NCI-H2029 treated with DMSO at 0.1 percent for 48 hours (cell line): ENCODE data around the gene RPL37A.
A peak's percentile ranks its signal among the peaks of the same experiment; 100 is the strongest.

Experiments used
- DNase-seq: peaks from one replicate; lab custom pipeline; 2025; lab: John Stamatoyannopoulos, UW

The RPL37A gene

DNA sequence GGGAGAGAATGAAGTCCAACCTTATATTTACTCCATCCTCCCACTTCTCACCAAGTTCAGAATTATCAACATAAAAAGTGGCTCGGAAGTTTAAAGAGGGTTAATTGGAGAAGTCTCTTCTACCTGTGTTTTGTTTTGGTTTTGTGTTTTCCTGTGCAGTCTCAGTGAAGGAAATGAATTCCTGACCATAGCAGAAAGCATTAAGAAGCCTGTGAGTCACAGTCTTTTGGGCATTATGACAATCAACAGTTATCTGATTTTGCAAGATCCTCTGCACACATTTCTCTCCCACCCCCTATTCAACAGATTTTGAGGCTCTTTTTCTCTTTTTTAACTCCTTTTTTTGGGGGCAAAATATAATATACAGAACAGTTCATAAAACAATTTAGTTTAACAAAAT, 8.6 kb upstream of the RPL37A start:
- no peak for DNase-seq

DNA sequence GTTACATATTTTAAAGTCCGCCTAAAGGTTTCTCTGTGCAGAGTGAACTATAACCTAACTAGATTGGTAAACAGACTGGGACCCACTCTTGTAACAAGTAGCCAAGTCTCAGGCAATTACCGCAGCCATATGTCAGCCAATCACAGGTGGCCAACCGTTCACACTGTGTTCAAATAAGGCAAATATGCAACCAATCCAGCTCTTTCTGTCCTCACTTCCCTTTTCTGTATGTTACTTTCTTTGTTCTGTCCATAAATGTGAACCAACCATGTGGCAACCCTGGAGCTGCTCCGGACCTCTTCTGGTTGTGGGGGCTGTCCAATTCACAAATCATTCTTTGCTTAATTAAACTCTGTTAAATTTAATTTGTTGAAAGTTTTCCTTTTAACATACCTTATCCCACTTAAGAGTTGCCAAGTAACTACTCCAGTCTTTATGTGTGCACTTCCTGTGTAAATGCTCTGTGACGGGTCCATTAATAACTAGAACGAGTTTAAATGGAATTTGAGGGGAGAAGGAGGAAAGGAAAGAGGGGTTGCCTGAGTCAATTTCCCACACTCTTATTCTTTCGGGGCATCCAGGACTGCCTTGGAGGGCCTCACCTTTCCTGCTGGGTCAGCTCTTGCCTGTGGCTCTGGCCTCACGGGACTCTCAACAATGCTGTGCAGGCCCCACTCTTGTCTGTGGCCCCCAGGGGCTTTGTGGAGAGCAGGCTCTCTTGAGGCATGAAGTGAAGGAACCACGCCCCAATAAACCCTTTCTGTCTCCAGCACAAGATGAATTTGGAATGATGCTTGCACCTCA, 6.6 kb upstream of the RPL37A start:
- DNase-seq = no peak

DNA sequence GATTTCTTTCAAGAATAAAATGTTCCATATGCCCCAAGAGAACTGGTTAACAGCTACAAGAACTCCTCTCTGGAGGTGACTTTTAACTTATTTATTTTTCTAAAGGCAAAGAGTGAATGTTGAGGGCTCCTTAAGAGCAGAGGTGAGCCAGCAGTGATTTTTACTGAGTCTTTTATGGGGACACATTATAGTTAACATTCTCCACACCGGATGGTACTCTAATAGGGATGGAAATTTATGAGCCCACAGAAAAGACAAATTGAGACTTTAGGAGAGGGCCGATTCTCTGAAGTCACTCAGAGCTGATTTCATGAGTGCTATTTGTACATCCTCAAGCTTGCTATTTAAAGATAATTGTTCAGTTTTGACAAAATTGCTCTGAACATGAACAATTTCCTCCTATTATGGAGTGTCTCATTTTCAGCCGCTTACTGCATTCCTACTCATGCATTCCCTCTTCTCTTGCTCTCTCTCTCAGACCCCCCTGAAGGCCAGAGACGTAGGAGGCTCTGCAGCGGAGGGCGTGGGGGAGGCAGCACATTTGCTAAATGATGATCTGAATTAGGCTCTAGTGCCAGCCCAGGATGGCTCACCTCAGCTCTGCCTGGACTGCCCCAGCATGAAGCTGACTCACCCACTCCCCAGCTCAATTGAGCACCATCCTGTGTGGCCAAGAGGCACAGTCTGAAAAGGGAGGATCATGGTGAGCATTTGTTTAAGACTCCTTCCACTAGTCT, 5.9 kb upstream of the RPL37A start:
- DNase-seq = no peak

GRCh38 chr2:216493334-216493685, 5.3 kb upstream of the RPL37A start:
- no peak for DNase-seq

GRCh38 chr2:216495656-216496055, 3.0 kb upstream of the RPL37A start:
- no peak for DNase-seq

- no peak for DNase-seq
Measured at GRCh38 chr2:216497382-216498069, 1.1 kb upstream of the RPL37A start.

GRCh38 chr2:216498070-216498378, 620 bp upstream of the RPL37A start:
- no peak for DNase-seq

GRCh38 chr2:216499641-216500218, 1.1 kb downstream of the RPL37A start:
- no peak for DNase-seq

GRCh38 chr2:216500572-216500971, 1.9 kb downstream of the RPL37A start:
- no peak for DNase-seq

- DNase-seq = no peak
Measured at GRCh38 chr2:216501854-216502253, 3.2 kb downstream of the RPL37A start.

DNA sequence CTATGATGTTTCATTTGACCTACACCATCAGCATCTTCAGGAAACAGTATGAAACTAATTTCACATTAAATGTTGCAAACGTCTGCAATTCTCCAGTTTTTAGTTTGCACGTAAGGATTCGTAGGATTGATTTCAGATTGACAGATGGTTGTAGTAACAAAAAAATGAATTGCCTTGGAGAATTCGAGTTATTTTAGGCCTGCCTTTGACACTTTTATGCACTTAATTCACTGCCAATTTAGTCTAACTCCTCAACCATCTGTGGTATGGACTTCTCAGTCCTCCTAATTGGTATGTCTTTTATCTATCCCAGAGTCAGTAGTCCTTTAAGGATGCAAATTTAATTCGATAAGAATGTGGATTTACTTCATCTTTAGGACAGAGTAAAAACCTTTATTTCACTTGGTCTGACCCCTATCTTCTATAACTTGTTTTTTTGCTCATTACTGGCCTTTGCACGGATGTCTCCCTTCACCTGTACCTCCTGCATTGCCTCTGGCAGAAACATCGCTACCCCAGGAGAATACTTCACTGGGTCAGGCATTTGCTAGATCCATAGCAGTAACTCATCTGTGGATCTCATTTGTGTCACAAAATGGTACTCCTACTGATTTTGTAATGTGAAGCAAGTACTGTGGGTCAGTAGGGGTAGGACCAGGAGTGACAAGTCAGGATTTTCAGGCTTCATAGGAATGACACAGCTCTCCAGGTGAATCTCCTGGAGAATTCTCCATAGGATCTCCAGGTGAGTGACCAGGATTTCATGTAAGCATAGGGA, 3.9 kb downstream of the RPL37A start:
- DNase-seq = no peak

GRCh38 chr2:216503159-216503629, 4.5 kb downstream of the RPL37A start:
- no peak for DNase-seq

DNA sequence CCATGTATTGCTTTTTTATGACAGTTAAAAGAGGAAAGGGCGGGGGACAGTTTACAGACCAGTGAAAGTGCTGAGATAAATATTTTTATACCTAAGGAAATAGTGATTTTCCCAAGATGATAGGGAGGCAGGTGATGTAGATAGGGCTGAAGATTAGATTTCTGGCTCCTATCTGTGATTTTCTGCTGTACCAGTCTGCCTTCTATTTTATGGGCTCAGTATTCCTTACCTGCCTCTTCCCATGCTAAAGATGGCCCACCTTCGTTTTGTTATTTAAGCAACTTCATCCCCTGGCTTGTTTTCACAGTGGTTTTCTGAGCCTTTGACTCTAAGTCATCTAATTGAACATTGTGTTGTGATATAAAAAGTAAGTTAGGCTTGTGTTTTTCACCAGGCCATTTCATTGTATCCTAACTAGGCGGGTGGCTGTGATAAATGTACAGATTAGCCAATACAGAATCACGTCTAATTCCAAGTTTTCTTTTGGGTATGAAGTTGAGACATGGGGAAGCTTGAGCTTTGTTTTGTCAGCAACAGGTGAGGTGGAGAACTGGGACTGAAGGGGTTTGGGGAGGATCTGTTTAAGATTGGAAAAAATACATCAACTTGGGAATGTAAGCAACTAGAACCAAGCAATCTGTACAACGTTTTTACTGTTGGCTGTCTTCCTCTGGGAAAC, 5.2 kb downstream of the RPL37A start:
- DNase-seq = no peak

GRCh38 chr2:216504376-216504762, 5.7 kb downstream of the RPL37A start:
- no peak for DNase-seq

DNA sequence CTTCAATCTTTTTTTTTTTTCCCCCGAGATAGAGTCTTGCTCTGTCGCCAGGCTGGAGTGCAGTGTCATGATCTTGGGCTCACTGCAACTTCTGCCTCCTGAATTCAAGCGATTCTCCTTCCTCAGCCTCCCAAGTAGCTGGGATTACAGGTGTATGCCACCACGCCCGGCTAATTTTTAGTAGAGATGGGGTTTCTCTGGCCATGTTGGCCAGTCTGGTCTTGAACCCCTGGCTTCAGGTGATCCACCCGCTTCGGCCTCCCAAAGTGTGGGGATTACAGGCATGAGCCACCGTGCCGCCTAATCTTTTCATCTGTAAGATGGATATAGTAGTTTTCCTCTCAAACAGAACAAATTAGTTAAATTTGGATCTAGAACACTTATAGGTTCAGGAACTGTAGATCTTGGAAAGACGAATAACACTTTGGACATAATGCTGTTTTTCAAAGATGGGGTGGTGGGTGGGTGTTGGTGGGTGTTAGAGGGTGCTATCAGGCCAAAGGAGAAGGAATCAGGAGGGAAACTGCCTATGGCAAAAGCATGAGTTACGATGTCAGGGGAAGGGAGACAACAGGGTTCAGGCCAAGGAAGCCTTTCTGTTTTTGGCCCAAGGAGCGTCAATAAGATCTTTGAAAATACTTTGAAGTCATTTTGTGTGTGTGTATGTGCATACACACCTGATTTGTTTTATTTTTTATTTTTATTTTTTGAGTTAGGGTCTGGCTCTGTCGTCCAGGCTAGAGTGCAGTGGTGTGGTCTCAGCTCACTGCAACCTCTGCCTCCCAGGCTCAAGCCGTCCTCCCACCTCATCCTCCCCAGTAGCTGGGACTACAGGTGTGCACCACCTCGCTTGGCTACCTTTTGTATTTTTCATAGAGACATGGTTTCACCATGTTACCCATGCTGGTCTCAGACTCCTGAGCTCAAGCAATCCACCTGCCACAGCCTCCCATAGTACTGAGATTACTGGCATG, 6.8 kb downstream of the RPL37A start:
- no peak for DNase-seq

GRCh38 chr2:216507220-216508160, 8.8 kb downstream of the RPL37A start:
- DNase-seq = no peak

GRCh38 chr2:216508229-216508628, 9.6 kb downstream of the RPL37A start:
- no peak for DNase-seq

DNA sequence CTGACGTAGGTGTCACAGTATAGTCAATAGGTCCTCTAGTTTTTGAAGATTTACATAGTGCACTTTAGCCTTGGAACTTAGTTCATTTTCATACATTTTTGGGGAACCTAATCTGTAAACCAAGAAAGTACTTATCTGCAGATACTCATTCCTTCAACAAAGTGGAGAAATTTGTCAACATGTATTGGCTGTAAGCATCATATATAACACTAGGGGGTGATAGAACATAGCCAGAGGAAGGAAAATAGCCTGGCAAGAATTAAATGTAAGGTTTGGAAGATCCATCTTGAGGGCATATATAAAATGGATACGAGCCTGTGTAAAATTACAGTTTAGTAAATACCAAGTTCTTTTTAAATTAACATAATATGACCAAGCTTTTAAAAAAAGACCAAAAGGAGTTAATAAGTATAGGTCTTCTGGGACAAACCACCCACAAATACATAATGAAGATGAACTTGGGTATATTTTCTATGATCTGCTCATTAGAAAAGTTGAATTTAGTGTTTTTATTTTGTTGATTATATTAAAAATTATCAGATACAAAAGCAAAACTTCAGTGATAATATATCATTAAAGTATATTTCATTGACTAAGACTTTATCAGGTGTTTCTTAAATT, 18.2 kb downstream of the RPL37A start:
- DNase-seq = peak; percentile 45
